Choroid plexus epithelial cell (primary cell): ENCODE data around the gene TCF7L1.

Source experiments
- DNase-seq: peaks from one replicate; pipeline ENCODE4 v3.0.0-alpha.2; 2010; ENCODE audit warnings: low read depth
- H3K4me3 ChIP-seq: 2 replicates; pipeline ENCODE4 v1.5.1; 2011; ENCODE audit warnings: low read depth, mild to moderate bottlenecking, control low read depth, low read length, moderate library complexity
- TF ChIP-seq, protein P1 (sequence below): conservative IDR thresholded peaks from 2 replicates; pipeline ENCODE4 v1.5.1; 2011; ENCODE audit warnings: low read depth, mild to moderate bottlenecking, control low read depth, inconsistent platforms, low read length, moderate library complexity

Gene TCF7L1

DNA sequence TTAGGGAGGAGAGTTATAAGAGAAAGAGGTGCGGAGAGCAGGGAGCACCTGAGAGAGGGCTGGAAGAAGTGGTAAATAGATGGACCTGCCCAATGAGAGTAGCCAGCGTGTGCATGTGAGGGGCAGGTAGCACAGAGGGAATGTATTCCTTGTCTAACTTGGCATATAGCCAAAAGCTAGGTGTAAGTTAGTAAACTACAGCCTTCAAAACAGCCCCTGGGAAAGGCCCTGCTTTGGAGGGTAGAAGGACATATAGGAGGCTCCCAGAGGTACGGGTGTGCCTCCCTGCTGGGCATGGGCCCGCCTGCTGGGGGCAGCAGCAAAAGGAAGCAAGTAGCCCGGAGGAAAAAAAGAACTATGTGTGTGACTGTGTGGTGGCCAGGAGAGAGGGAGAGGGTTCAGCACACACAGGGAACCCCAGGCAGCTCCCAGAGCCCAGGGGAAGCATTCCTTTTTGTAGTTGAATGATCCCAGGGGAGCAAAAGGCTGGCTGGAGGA is 48.0 kb downstream of the TCF7L1 start:
- no peak overlapping the region for H3K4me3 ChIP-seq
- TF ChIP-seq, protein P1, sequence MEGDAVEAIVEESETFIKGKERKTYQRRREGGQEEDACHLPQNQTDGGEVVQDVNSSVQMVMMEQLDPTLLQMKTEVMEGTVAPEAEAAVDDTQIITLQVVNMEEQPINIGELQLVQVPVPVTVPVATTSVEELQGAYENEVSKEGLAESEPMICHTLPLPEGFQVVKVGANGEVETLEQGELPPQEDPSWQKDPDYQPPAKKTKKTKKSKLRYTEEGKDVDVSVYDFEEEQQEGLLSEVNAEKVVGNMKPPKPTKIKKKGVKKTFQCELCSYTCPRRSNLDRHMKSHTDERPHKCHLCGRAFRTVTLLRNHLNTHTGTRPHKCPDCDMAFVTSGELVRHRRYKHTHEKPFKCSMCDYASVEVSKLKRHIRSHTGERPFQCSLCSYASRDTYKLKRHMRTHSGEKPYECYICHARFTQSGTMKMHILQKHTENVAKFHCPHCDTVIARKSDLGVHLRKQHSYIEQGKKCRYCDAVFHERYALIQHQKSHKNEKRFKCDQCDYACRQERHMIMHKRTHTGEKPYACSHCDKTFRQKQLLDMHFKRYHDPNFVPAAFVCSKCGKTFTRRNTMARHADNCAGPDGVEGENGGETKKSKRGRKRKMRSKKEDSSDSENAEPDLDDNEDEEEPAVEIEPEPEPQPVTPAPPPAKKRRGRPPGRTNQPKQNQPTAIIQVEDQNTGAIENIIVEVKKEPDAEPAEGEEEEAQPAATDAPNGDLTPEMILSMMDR, result no peak
- DNase-seq, result no peak

DNA sequence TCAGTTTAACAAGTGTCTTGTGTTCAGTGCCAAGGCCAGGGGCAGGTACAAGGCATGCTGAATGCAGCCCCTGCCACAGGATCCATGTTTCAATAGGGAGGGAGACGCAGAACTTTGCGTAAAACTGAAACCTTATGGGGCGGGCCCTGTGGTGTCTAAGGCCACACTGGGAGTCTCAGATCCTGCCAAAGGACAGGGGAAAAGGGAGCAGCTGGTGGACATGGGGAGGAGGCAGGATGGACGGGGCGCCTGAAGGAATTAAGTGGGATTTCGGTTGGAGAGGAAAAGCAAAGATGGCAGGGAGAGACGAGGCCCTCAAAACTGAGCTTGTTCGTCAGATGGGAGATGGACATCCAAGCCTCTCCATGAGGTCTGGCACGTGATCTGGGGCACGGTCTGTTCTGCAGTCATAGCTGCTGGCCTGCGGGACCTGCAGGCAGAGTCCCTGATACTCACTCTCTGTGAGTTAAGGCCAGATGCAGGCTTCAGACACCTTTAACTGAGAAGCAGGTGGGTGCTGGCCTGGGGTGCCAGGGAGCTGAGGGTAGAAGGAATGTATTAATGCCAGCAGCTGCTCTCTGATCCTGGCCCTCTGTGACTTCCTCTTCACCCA is 48.8 kb downstream of the TCF7L1 start:
- no peak overlapping the region for H3K4me3 ChIP-seq
- TF ChIP-seq, protein P1, result no peak
- DNase-seq, result no peak

DNA sequence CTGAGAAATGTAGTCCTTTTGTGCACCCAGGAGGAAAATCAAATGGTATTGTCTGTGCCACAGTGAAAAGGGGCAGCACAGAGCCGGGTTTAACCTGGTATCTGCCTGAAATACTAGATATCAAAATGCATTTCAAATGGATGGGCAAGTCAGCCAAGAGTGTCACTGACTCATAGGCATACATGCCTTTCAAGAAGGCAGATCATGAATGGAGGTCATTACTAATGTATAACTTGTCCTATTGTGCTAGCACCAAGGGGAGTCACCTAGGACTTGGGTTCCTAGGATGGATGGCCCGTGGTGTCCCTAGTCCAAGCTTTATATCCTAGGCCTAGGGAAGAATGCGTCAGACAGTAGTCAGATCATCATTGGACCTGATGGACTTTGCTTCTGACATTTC is 49.9 kb downstream of the TCF7L1 start:
- no peak for DNase-seq
- no peak overlapping the region for H3K4me3 ChIP-seq
- TF ChIP-seq, protein P1, result no peak

DNA sequence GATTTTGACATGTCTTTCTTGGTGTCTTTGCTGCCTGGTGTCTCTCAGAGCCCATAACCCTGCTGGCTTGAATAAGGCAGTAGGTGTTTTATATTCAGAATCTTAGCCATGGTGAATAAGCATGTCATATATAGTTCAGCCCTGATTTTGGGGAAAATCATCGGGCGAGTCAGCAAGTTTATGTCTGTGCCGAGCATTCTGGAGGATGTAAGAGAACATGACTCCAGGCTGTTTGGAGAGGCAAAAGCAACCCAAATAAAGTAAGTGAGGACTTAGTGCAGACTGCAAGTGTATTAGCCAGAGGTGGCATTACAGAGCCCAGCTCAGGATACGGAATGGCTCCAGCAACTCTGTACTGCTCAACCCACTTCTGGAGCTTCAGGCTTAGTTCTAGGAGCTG is 50.3 kb downstream of the TCF7L1 start:
- TF ChIP-seq, protein P1, result no peak
- DNase-seq, result no peak
- H3K4me3 ChIP-seq, result no peak overlapping the region

DNA sequence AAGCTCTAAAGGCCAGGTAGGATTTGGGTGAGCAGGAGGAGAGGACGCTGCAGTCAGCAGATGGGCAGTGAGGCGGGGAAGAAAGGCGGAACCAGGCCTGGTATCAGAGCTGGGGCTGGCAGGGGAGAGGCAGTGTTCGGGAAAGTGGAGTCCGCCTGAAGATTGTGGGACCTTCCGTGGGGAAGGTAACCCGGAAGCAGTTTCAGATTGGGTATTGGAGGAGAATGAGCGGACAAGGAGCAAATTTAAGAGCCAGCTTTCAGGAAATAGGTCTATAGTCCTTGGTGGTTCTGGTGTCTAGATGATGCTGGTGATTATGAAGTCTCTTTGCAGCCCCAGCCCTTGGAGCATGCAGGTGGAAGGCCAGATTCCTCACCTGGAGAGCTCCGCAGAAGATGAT is 51.0 kb downstream of the TCF7L1 start:
- DNase-seq, result no peak
- TF ChIP-seq, protein P1, result no peak
- H3K4me3 ChIP-seq, result no peak overlapping the region

DNA sequence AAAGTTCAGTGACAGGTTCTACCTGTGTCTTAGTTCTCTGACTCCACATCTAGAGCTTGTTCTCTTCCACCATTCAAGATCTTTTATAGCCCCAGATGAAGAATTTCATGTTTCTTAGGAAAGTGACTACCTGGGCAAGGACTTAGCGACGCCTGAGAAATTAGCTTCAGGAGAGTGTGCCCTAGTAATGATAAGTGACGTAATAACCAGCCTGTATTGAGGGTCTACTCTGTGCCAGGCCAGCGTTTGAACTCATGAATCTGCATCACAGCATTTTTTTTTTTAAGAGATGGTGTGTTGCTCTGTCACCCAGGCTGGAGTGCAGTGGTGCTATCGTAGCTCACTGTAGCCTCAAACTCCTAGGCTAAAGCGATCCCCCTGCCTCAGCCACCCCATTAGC is 51.8 kb downstream of the TCF7L1 start:
- no peak overlapping the region for H3K4me3 ChIP-seq
- TF ChIP-seq, protein P1, result no peak
- DNase-seq, result no peak

DNA sequence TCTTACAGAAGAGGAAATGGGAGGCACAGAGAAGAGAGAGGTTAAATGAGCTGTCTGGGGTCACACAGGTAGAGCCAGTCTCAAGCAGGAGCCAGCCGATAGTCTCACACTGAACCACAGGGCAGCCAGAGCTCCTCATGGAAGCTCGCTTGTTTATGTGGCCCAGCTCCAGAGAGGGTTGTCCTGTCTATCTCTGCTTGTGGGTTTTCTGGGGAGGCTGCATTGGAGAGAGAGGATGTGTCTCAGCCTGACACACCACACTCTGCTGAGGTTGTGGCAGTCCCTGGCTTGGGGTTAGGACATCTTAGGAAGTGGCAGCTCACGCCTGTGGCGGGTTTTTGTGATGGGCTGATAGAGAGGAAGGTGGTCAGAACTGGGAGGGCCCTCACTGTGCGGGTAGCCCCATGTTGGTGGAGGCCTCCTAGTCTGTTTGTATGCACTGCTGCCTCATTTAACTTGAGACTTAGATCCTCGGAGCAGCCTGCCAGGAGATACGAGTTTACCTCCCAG is 52.3 kb downstream of the TCF7L1 start:
- no peak overlapping the region for H3K4me3 ChIP-seq
- TF ChIP-seq, protein P1, result no peak
- DNase-seq, result no peak
